Esophagus (tissue), 2 donors: ENCODE measurements around the gene CHD6. TPM values are rescaled to one million over a fixed set of nuclear protein-coding genes. Genes with fewer than 3 reads are reported as not detected.

Source experiments
- H3K27ac ChIP-seq, 2 donors: one replicate each; pipeline ENCODE4 v1.5.1; 2013; ENCODE audit warnings: low read depth in 2 of 2, mild to moderate bottlenecking in 2 of 2, inconsistent platforms in 1 of 2, low read length in 1 of 2, moderate library complexity in 1 of 2
- H3K27me3 ChIP-seq, 2 donors: one replicate each; pipeline ENCODE4 v1.6.1; 2013; ENCODE audit warnings: low read length in 2 of 2, control low read depth in 1 of 2, mild to moderate bottlenecking in 1 of 2; ENCODE audit not compliant: insufficient read depth in 2 of 2, control insufficient read depth in 1 of 2
- H3K36me3 ChIP-seq, 2 donors: one replicate each; pipeline ENCODE4 v1.6.1; 2013; ENCODE audit warnings: low read length in 1 of 2; ENCODE audit not compliant: control insufficient read depth in 2 of 2, insufficient read depth in 2 of 2
- H3K4me1 ChIP-seq, 2 donors: one replicate each; pipeline ENCODE4 v1.6.1; 2013; ENCODE audit warnings: low read length in 1 of 2; ENCODE audit not compliant: control insufficient read depth in 2 of 2, insufficient read depth in 2 of 2
- H3K4me3 ChIP-seq, 2 donors: one replicate each; pipeline ENCODE4 v1.5.1; 2013; ENCODE audit warnings: low read length in 2 of 2, mild to moderate bottlenecking in 2 of 2, low read depth in 1 of 2, moderate library complexity in 1 of 2
- H3K9me3 ChIP-seq, 2 donors: one replicate each; pipeline ENCODE4 v1.6.1; 2013; ENCODE audit warnings: mild to moderate bottlenecking in 2 of 2, low read depth in 1 of 2, low read length in 1 of 2, moderate library complexity in 1 of 2; ENCODE audit not compliant: control insufficient read depth in 2 of 2, insufficient read depth in 1 of 2
- WGBS, 2 donors: extraction: QIAGEN DNeasy Blood & Tissue Kit; methylation state at CpG; one replicate each; pipeline ENCODE4 v1.1.7; 2013; 5-methylcytosine and 5-hydroxymethylcytosine counted together
- polyA plus RNA-seq, 2 donors: library from polyadenylated mRNA; stranded (reverse); fragments of 200-250 nt; gene quantifications; one replicate each; pipeline ENCODE4 v1.2.3, GENCODE V29; 2013
- donor health status: healthy with polysubstance abuse.
- donor health status: Bipolar disorder and iron deficiency.

Gene CHD6
- polyA plus RNA-seq, 2 donors, result 4.4 to 9.2 TPM

- Histone ChIP-seq H3K27ac (no peak overlapping the region), H3K36me3 (no peaks in the 10 kb centered on the region)
- WGBS, 2 donors, result 71 to 73% methylated on average over 5 of the region's 5 CpGs
These were observed 110.7 kb downstream of the CHD6 start for GRCh38 chr20:41507436-41507835.

GRCh38 chr20:41506192-41506915, 111.8 kb downstream of the CHD6 start:
- Histone ChIP-seq H3K4me3 (no peak overlapping the region), H3K27me3 (no peaks in the 10 kb centered on the region), H3K27ac (no peak overlapping the region), H3K36me3 (no peaks in the 10 kb centered on the region), H3K9me3 (no peaks in the 10 kb centered on the region), H3K4me1 (peaks cover 2 to 3% of the 10 kb centered on the region in 2 donors)
- WGBS, 2 donors, result 80 to 83% methylated on average over 4 of the region's 4 CpGs

More at GRCh38 chr20:41507436-41507835, 110.7 kb downstream of the CHD6 start:
- Histone ChIP-seq H3K27me3 (no peaks in the 10 kb centered on the region), H3K4me3 (no peak overlapping the region), H3K4me1 (peaks cover 2 to 3% of the 10 kb centered on the region in 2 donors), H3K9me3 (no peaks in the 10 kb centered on the region)

- H3K9me3 ChIP-seq, result no peaks in the 10 kb centered on the region
- no peaks in the 10 kb centered on the region for H3K27me3 ChIP-seq
- peaks cover 2 to 3% of the 10 kb centered on the region in 2 donors for H3K4me1 ChIP-seq
- H3K4me3 ChIP-seq, result no peak overlapping the region
- WGBS, 2 donors, result 89 to 94% methylated on average over 7 of the region's 7 CpGs
- no peak overlapping the region for H3K27ac ChIP-seq
- H3K36me3 ChIP-seq, result no peaks in the 10 kb centered on the region
These were observed 113.0 kb downstream of the CHD6 start for GRCh38 chr20:41505184-41505583.

- Histone ChIP-seq H3K9me3 (no peaks in the 10 kb centered on the region), H3K27me3 (no peaks in the 10 kb centered on the region), H3K36me3 (no peaks in the 10 kb centered on the region), H3K4me1 (no peaks in the 10 kb centered on the region), H3K27ac (no peak overlapping the region), H3K4me3 (no peak overlapping the region)
- 35 to 37% methylated on average over 1 of the region's 1 CpG for WGBS, 2 donors
These were observed 116.8 kb downstream of the CHD6 start for GRCh38 chr20:41501376-41501775.

GRCh38 chr20:41499961-41500725, 118.0 kb downstream of the CHD6 start:
- 71 to 82% methylated on average over 4 of the region's 4 CpGs for WGBS, 2 donors
- H3K27me3 ChIP-seq, result no peaks in the 10 kb centered on the region
- H3K27ac ChIP-seq, result no peak overlapping the region
- no peak overlapping the region for H3K4me3 ChIP-seq
- no peaks in the 10 kb centered on the region for H3K36me3 ChIP-seq
- no peaks in the 10 kb centered on the region for H3K9me3 ChIP-seq
- no peaks in the 10 kb centered on the region for H3K4me1 ChIP-seq

GRCh38 chr20:41499064-41499463, 119.1 kb downstream of the CHD6 start:
- Histone ChIP-seq H3K27ac (no peak overlapping the region), H3K4me1 (no peaks in the 10 kb centered on the region), H3K9me3 (no peaks in the 10 kb centered on the region), H3K27me3 (no peaks in the 10 kb centered on the region), H3K36me3 (no peaks in the 10 kb centered on the region), H3K4me3 (no peak overlapping the region)

GRCh38 chr20:41497186-41497895, 120.8 kb downstream of the CHD6 start:
- H3K27ac ChIP-seq, result no peak overlapping the region
- no peaks in the 10 kb centered on the region for H3K36me3 ChIP-seq
- no peaks in the 10 kb centered on the region for H3K9me3 ChIP-seq
- H3K4me1 ChIP-seq, result no peaks in the 10 kb centered on the region
- H3K27me3 ChIP-seq, result no peaks in the 10 kb centered on the region
- H3K4me3 ChIP-seq, result no peak overlapping the region
- WGBS, 2 donors, result 81 to 84% methylated on average over 9 of the region's 9 CpGs

- no peaks in the 10 kb centered on the region for H3K9me3 ChIP-seq
- 89 to 92% methylated on average over 4 of the region's 4 CpGs for WGBS, 2 donors
- H3K36me3 ChIP-seq, result peaks cover 6 to 7% of the 10 kb centered on the region in 2 donors
- no peaks in the 10 kb centered on the region for H3K27me3 ChIP-seq
- no peak overlapping the region for H3K4me3 ChIP-seq
- no peak overlapping the region for H3K27ac ChIP-seq
- no peaks in the 10 kb centered on the region for H3K4me1 ChIP-seq
These were observed 123.7 kb downstream of the CHD6 start for GRCh38 chr20:41494451-41494850.

GRCh38 chr20:41483553-41483930, 134.6 kb downstream of the CHD6 start:
- H3K4me3 ChIP-seq, result no peak overlapping the region
- peaks cover 5 to 15% of the 10 kb centered on the region in 2 donors for H3K36me3 ChIP-seq
- H3K27ac ChIP-seq, result no peak overlapping the region
- no peaks in the 10 kb centered on the region for H3K9me3 ChIP-seq
- no peaks in the 10 kb centered on the region for H3K27me3 ChIP-seq
- WGBS, 2 donors, result 83 to 95% methylated on average over 1 of the region's 1 CpG
- no peaks in the 10 kb centered on the region for H3K4me1 ChIP-seq
